GM10248 (cell line): ENCODE results near the gene KDM2A.
"Not testable (repeated sequence)": the region's sequence is repeated elsewhere in the genome, so short reads cannot be mapped to it uniquely, and the experiment has no call there.

ENCODE experiments used
- CTCF ChIA-PET: fragments of 300-600 bp; sonication (Branson Sonifier 250); formaldehyde crosslinking; extraction: SDS; loops from one replicate; lab custom pipeline; 2021; ENCODE audit warnings: antibody characterized with exemption; lab: Yijun Ruan, JAX
- POLR2A ChIA-PET: fragments of 350-650 bp; sonication (Branson Sonifier 250); formaldehyde crosslinking; extraction: SDS; loops from one replicate; lab custom pipeline; 2020; ENCODE audit warnings: antibody characterized with exemption; lab: Yijun Ruan, JAX
- DNase-seq: peaks from one replicate; pipeline ENCODE4 v3.0.0; 2012; ENCODE audit errors: extremely low spot score
- CTCF ChIP-seq: IDR thresholded peaks from 2 replicates; pipeline ENCODE4 v1.5.1; 2012; ENCODE audit warnings: mild to moderate bottlenecking, low read depth; ENCODE audit errors: extremely low read depth, missing control alignments, control extremely low read depth

The KDM2A gene

DNA sequence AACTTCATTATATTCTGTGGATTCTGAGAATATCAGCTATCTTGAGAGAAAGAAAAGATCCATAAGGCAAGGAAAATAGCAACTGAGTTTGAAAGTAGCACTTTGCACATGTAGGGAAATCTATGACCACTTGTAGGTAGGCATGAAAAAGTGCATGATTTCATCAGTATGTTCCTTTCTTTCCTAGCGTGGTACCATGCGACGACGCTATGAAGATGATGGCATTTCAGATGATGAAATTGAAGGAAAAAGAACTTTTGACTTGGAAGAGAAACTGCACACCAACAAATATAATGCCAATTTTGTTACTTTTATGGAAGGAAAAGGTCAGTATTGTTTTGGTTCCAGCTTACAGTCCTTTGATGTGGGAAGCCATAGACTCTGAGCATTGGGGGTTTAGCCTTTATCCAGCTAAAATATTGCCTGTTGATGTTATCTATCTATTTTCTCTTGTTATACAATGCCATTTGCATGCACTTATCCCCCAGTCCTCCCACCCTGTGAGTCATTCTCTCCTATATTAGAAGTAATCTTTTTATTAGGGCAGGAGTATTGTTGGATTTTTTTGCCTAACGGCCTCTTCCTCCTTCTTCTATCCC lies 60.9 kb downstream of the KDM2A start:
- POLR2A ChIA-PET: no interaction called here
- DNase-seq: no peak
- CTCF ChIA-PET: interaction anchor here (0.8 to 1.1 kb wide), 3 partner anchors 11 to 31 kb away, joined by 3 to 4 read pairs (median 3); no protein-coding TSS in a partner anchor
- no peak for TF ChIP-seq CTCF

- ChIA-PET CTCF (no interaction called here), POLR2A (no interaction called here)
- TF ChIP-seq CTCF: no peak
- no peak for DNase-seq
Measured at GRCh38 chr11:67194096-67194495, 75.0 kb downstream of the KDM2A start.

DNA sequence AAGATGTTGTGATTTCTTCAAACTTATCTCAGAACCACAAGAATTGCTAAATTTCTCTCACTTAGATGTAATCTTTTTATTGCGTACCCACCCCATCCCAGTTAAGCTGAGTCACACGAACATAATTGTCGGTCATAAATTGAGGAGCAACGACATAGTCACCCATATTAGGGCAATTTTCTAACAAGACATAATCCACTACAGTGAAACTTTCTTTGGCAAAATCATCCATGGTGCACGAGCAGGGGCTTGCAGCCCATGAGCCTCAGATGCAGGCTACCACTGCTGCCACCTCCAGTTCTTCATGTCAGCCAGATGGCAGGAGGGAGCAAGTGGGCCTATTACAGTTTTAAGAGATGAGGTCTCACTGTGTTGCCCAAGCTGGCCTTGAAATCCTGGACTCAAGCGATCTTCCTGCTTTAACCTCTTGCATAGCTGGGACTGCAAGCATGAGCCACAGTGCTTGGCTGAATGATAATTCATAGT lies 77.0 kb downstream of the KDM2A start:
- TF ChIP-seq CTCF: no peak
- ChIA-PET POLR2A (interaction anchor here (0.7 kb wide), 1 partner anchor 310 kb away, joined by 5 read pairs; no protein-coding TSS in a partner anchor), CTCF (interaction anchor here (1.1 to 3.0 kb wide), 6 partner anchors 9 to 121 kb away, joined by 3 to 11 read pairs (median 4); no protein-coding TSS in a partner anchor)
- no peak for DNase-seq

DNA sequence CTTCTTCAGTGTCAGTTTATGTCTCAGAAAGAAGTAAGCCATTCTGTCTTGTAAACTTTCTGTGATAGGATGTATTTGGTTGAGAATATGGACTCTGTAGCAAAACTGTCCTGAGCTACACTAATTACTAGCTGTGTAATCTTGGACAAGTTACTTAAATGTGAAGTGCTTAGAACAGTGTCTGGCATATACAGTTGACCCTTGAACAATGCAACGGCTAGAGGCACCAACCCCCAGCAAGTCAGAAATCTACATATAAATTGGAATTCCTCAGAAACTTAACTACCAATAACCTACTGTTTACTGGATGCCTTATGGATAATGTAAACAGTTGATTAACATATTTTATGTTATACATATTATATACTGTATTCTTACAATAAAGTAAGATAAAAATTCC lies 78.5 kb downstream of the KDM2A start:
- POLR2A ChIA-PET: no interaction called here
- DNase-seq: no peak
- TF ChIP-seq CTCF: no peak
- CTCF ChIA-PET: interaction anchor here (0.8 to 1.1 kb wide), 2 partner anchors 19 to 36 kb away, joined by 3 to 4 read pairs; no protein-coding TSS in a partner anchor

DNA sequence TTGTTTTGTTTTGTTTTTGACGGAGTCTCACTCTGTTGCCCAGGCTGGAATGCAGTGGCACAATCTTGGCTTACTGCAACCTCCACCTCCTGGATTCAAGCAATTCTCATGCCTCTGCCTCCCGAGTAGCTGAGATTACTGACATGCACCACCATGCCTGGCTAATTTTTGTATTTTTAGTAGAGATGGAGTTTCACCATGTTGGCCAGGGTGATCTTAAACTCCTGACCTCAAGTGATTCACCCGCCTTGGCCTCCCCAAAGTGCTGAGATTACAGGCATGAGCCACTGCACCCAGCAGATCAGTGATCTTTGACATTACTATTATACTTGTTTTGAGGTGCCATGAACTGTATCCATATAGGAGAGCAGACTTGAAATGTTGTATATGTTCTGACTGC lies 79.7 kb downstream of the KDM2A start:
- POLR2A ChIA-PET, DNase-seq: not testable (repeated sequence)
- CTCF ChIA-PET: interaction anchor here (1.3 kb wide), 1 partner anchor 116 kb away, joined by 3 read pairs; no protein-coding TSS in a partner anchor

GRCh38 chr11:67199751-67200150 lies 80.7 kb downstream of the KDM2A start:
- CTCF ChIA-PET: interaction anchor here (0.7 to 1.3 kb wide), 4 partner anchors 9 to 117 kb away, joined by 3 to 5 read pairs (median 4); no protein-coding TSS in a partner anchor
- DNase-seq: no peak
- POLR2A ChIA-PET: no interaction called here
- no peak for TF ChIP-seq CTCF

- ChIA-PET POLR2A (no interaction called here), CTCF (interaction anchor here (1.3 kb wide), 1 partner anchor 33 kb away, joined by 3 read pairs; no protein-coding TSS in a partner anchor)
- no peak for TF ChIP-seq CTCF
- DNase-seq: no peak
Measured at GRCh38 chr11:67202028-67202427, 83.0 kb downstream of the KDM2A start.
